HG02610 (cell line): ENCODE data around the gene KRT7.
"Not testable (repeated sequence)": the region's sequence is repeated elsewhere in the genome, so short reads cannot be mapped to it uniquely, and the experiment has no call there.

Source experiments
- ATAC-seq: cut with Tn5 transposase; IDR thresholded peaks from one replicate; pipeline ENCODE4 v1.9.1; 2021; ENCODE audit warnings: mild to moderate bottlenecking, moderate library complexity; ENCODE audit not compliant: unreplicated experiment

The KRT7 gene

GRCh38 chr12:52277486-52278245, 44.6 kb downstream of the KRT7 start:
- ATAC-seq: no peak

- peak; percentile 67 for ATAC-seq
Observed at GRCh38 chr12:52278575-52279421, 45.8 kb downstream of the KRT7 start.

- ATAC-seq: no peak
Observed at GRCh38 chr12:52279422-52280318, 46.6 kb downstream of the KRT7 start.

GRCh38 chr12:52280319-52280795, 47.3 kb downstream of the KRT7 start:
- no peak for ATAC-seq

- no peak for ATAC-seq
Observed at GRCh38 chr12:52280796-52281560, 47.9 kb downstream of the KRT7 start.

- no peak for ATAC-seq
Observed at GRCh38 chr12:52284562-52285171, 51.6 kb downstream of the KRT7 start.

- ATAC-seq: no peak
Observed at GRCh38 chr12:52285172-52285745, 52.2 kb downstream of the KRT7 start.

GRCh38 chr12:52285851-52286530, 52.9 kb downstream of the KRT7 start:
- ATAC-seq: no peak

GRCh38 chr12:52286857-52287785, 54.1 kb downstream of the KRT7 start:
- ATAC-seq: not testable (repeated sequence)

GRCh38 chr12:52287816-52288805, 55.1 kb downstream of the KRT7 start:
- peak; percentile 81 for ATAC-seq

- ATAC-seq: not testable (repeated sequence)
Observed at GRCh38 chr12:52290483-52291134, 57.6 kb downstream of the KRT7 start.

- no peak for ATAC-seq
Observed at GRCh38 chr12:52291267-52291935, 58.4 kb downstream of the KRT7 start, which contains the start of gene KRT81. Gene KRT81 (minus strand): TSS chr12:52291534. CDS start chr12:52291465, 69 bp downstream.

- ATAC-seq: no peak
Observed at GRCh38 chr12:52293926-52294325, 60.9 kb downstream of the KRT7 start.

GRCh38 chr12:52294803-52295202, 61.8 kb downstream of the KRT7 start:
- ATAC-seq: no peak

- ATAC-seq: no peak
Observed at GRCh38 chr12:52295663-52296062, 62.6 kb downstream of the KRT7 start.
